HEK293 (cell line): ENCODE data around the gene PPARG.

Experiments used
- CTCF ChIA-PET: fragments of 350-600 bp; formaldehyde crosslinking; extraction: SDS; loops from one replicate; lab custom pipeline; 2021; ENCODE audit warnings: antibody characterized with exemption; lab: Yijun Ruan, JAX
- POLR2A ChIA-PET: fragments of 300-600 bp; formaldehyde crosslinking; extraction: SDS; loops from one replicate; lab custom pipeline; 2020; ENCODE audit warnings: antibody characterized with exemption, inconsistent platforms; lab: Yijun Ruan, JAX
- H3K27ac ChIP-seq: fragments of 200-500 bp; sonication (Bioruptor generic); 2 replicates; pipeline ENCODE4 v1.5.1; 2014; ENCODE audit warnings: low read depth, low read length, control low read depth, inconsistent platforms; ENCODE audit errors: extremely low read depth
- H3K36me3 ChIP-seq, 2 experiments: fragments of 200-500 bp in 1 of 2; sonication (Bioruptor generic) in 1 of 2; 1 replicate in 1 of 2; 2 replicates in 1 of 2; pipeline ENCODE4 v1.5.1; 2014 to 2017; ENCODE audit warnings: inconsistent platforms in 2 of 2, low read length in 2 of 2; ENCODE audit not compliant: control insufficient read depth in 2 of 2, insufficient read depth in 1 of 2
- H3K4me1 ChIP-seq: fragments of 200-500 bp; sonication (Bioruptor generic); 2 replicates; pipeline ENCODE4 v1.5.1; 2014; ENCODE audit warnings: mild to moderate bottlenecking, low read length, inconsistent platforms; ENCODE audit not compliant: control insufficient read depth, insufficient read depth
- H3K4me3 ChIP-seq: 2 replicates; pipeline ENCODE4 v1.5.1; 2011; ENCODE audit warnings: low read depth, mild to moderate bottlenecking, control low read depth, low read length, moderate library complexity
- H3K9me3 ChIP-seq: fragments of 200-500 bp; sonication (Bioruptor generic); 2 replicates; pipeline ENCODE4 v1.5.1; 2014; ENCODE audit warnings: low read depth, low read length, inconsistent platforms; ENCODE audit not compliant: control insufficient read depth, insufficient read depth
- MYNN ChIP-seq: fragments of 450-650 bp; formaldehyde crosslinking; IDR thresholded peaks from 2 replicates; pipeline ENCODE4 v1.5.1; 2016; ENCODE audit warnings: missing biosample characterization, missing genetic modification characterization, borderline replicate concordance
- REST ChIP-seq: fragments of 450-650 bp; formaldehyde crosslinking; IDR thresholded peaks from 2 replicates; pipeline ENCODE4 v1.5.1; 2016; ENCODE audit warnings: missing biosample characterization, missing genetic modification characterization
- SCRT2 ChIP-seq: fragments of 450-650 bp; formaldehyde crosslinking; IDR thresholded peaks from 2 replicates; pipeline ENCODE4 v1.5.1; 2016; ENCODE audit warnings: missing biosample characterization, missing genetic modification characterization
- SP2 ChIP-seq: fragments of 450-650 bp; formaldehyde crosslinking; IDR thresholded peaks from 2 replicates; pipeline ENCODE4 v1.5.1; 2016; ENCODE audit warnings: missing biosample characterization, missing genetic modification characterization
- ZBTB11 ChIP-seq: fragments of 450-650 bp; formaldehyde crosslinking; conservative IDR thresholded peaks from 2 replicates; pipeline ENCODE4 v1.5.1; 2016; ENCODE audit warnings: low read depth, missing biosample characterization, missing genetic modification characterization
- ZBTB49 ChIP-seq: fragments of 450-650 bp; formaldehyde crosslinking; IDR thresholded peaks from 2 replicates; pipeline ENCODE4 v1.5.1; 2016; ENCODE audit warnings: missing biosample characterization, missing genetic modification characterization, low read depth
- ZBTB8A ChIP-seq: fragments of 450-650 bp; formaldehyde crosslinking; IDR thresholded peaks from 2 replicates; pipeline ENCODE4 v1.5.1; 2016; ENCODE audit warnings: missing biosample characterization, missing genetic modification characterization
- ZNF148 ChIP-seq: fragments of 450-650 bp; formaldehyde crosslinking; IDR thresholded peaks from 2 replicates; pipeline ENCODE4 v1.5.0; 2017; ENCODE audit warnings: missing biosample characterization, missing genetic modification characterization, borderline replicate concordance
- ZNF18 ChIP-seq: fragments of 450-650 bp; formaldehyde crosslinking; IDR thresholded peaks from 2 replicates; pipeline ENCODE4 v1.5.1; 2016; ENCODE audit warnings: missing biosample characterization, missing genetic modification characterization
- ZNF280D ChIP-seq: fragments of 450-650 bp; formaldehyde crosslinking; IDR thresholded peaks from 2 replicates; pipeline ENCODE4 v1.5.1; 2016; ENCODE audit warnings: missing biosample characterization, missing genetic modification characterization
- ZNF394 ChIP-seq: fragments of 450-650 bp; formaldehyde crosslinking; IDR thresholded peaks from 2 replicates; pipeline ENCODE4 v1.5.1; 2016; ENCODE audit warnings: missing biosample characterization, missing genetic modification characterization, mild to moderate bottlenecking, moderate library complexity, borderline replicate concordance
- ZNF426 ChIP-seq: fragments of 450-650 bp; formaldehyde crosslinking; IDR thresholded peaks from 2 replicates; pipeline ENCODE4 v1.5.1; 2017; ENCODE audit warnings: missing biosample characterization, missing genetic modification characterization, mild to moderate bottlenecking, inconsistent platforms, moderate library complexity
- ZNF623 ChIP-seq: fragments of 450-650 bp; formaldehyde crosslinking; IDR thresholded peaks from 2 replicates; pipeline ENCODE4 v1.5.1; 2016; ENCODE audit warnings: missing biosample characterization, missing genetic modification characterization
- ZNF626 ChIP-seq: fragments of 450-650 bp; sonication (Bioruptor Pico); formaldehyde crosslinking; IDR thresholded peaks from 2 replicates; pipeline ENCODE4 v1.5.1; 2018; ENCODE audit warnings: missing biosample characterization, missing genetic modification characterization, inconsistent platforms
- ZNF792 ChIP-seq: fragments of 450-650 bp; formaldehyde crosslinking; IDR thresholded peaks from 2 replicates; pipeline ENCODE4 v1.5.1; 2016; ENCODE audit warnings: missing biosample characterization, missing genetic modification characterization
- ZNF837 ChIP-seq: fragments of 450-650 bp; formaldehyde crosslinking; IDR thresholded peaks from 2 replicates; pipeline ENCODE4 v1.5.1; 2016; ENCODE audit warnings: missing biosample characterization, missing genetic modification characterization

PPARG gene

GRCh38 chr3:12284591-12284990, 4.3 kb upstream of the PPARG start:
- TF ChIP-seq ZNF394 (tag by site-specific recombination) = peak; percentile 66; the same call in 1 of the 2 replicates
- TF ChIP-seq ZBTB49 (tag by site-specific recombination) = no peak
- TF ChIP-seq REST = peak; percentile 29; the same call in 1 of the 2 replicates
- TF ChIP-seq ZBTB11 = peak; percentile 46; the same call in 1 of the 2 replicates
- peak; percentile 53 for TF ChIP-seq ZNF426 (tag by site-specific recombination)
- peak; percentile 32; the same call in 1 of the 2 replicates for TF ChIP-seq ZNF623 (tag by site-specific recombination)
- Histone ChIP-seq H3K36me3 (no peaks in the 10 kb centered on the region), H3K9me3 (no peaks in the 10 kb centered on the region), H3K4me1 (peaks cover 17% of the 10 kb centered on the region), H3K4me3 (no peak overlapping the region), H3K27ac (no peak overlapping the region)
- ChIA-PET CTCF (interaction anchor here (0.7 kb wide), 1 partner anchor 336 kb away, joined by 4 read pairs; no protein-coding TSS in a partner anchor), POLR2A (no interaction called here)

- no peak overlapping the region for H3K27ac ChIP-seq
- H3K4me3 ChIP-seq = no peak overlapping the region
- ChIA-PET POLR2A (no interaction called here), CTCF (no interaction called here)
- H3K4me1 ChIP-seq = peaks cover 15% of the 10 kb centered on the region
- no peaks in the 10 kb centered on the region for H3K9me3 ChIP-seq
- no peaks in the 10 kb centered on the region for H3K36me3 ChIP-seq
- TF ChIP-seq ZBTB8A (tag by site-specific recombination) (no peak), ZNF837 (tag by site-specific recombination) (no peak), SCRT2 (peak; percentile 73), SP2 (tag by site-specific recombination) (no peak), ZNF148 (tag by site-specific recombination) (no peak), ZNF280D (tag by site-specific recombination) (peak; percentile 86; the same call in 1 of the 2 replicates), ZNF18 (tag by site-specific recombination) (no peak), MYNN (tag by site-specific recombination) (no peak), ZNF626 (tag by site-specific recombination) (no peak), ZNF792 (no peak)
Observed at GRCh38 chr3:12285003-12285555, 3.8 kb upstream of the PPARG start.
